GM18502 (cell line): ENCODE measurements around the gene ANAPC15.
"Not testable (repeated sequence)": the region's sequence is repeated elsewhere in the genome, so short reads cannot be mapped to it uniquely, and the experiment has no call there.

Experiments used
- ATAC-seq: cut with Tn5 transposase; IDR thresholded peaks from one replicate; pipeline ENCODE4 v1.9.1; 2021; ENCODE audit warnings: mild to moderate bottlenecking; ENCODE audit not compliant: unreplicated experiment, poor library complexity

Gene ANAPC15

GRCh38 chr11:72112143-72112977 lies at the start of gene ANAPC15:
ANAPC15 (minus strand) TSS chr11:72112695; CDS start chr11:72111276, 1,419 bp downstream.
- peak; percentile 90 for ATAC-seq

GRCh38 chr11:72160319-72160718 lies 47.8 kb upstream of the ANAPC15 start:
- no peak for ATAC-seq

GRCh38 chr11:72157131-72157530 lies 44.6 kb upstream of the ANAPC15 start:
- ATAC-seq, result no peak

- no peak for ATAC-seq
Observed at GRCh38 chr11:72155751-72156150, 43.3 kb upstream of the ANAPC15 start.

GRCh38 chr11:72154816-72155215 lies 42.3 kb upstream of the ANAPC15 start:
- no peak for ATAC-seq

- ATAC-seq, result not testable (repeated sequence)
Observed at GRCh38 chr11:72153874-72154273, 41.4 kb upstream of the ANAPC15 start.

GRCh38 chr11:72150882-72151281 lies 38.4 kb upstream of the ANAPC15 start:
- ATAC-seq, result no peak

- ATAC-seq, result no peak
Observed at GRCh38 chr11:72146625-72147024, 34.1 kb upstream of the ANAPC15 start.

GRCh38 chr11:72144807-72145565 lies 32.5 kb upstream of the ANAPC15 start:
- ATAC-seq, result no peak

- not testable (repeated sequence) for ATAC-seq
Observed at GRCh38 chr11:72142543-72142942, 30.0 kb upstream of the ANAPC15 start.

- ATAC-seq, result not testable (repeated sequence)
Observed at GRCh38 chr11:72142086-72142485, 29.6 kb upstream of the ANAPC15 start.

GRCh38 chr11:72141066-72141465 lies 28.6 kb upstream of the ANAPC15 start:
- ATAC-seq, result no peak

- ATAC-seq, result no peak
Observed at GRCh38 chr11:72140661-72141060, 28.2 kb upstream of the ANAPC15 start.

GRCh38 chr11:72139500-72139899 lies 27.0 kb upstream of the ANAPC15 start:
- ATAC-seq, result no peak

- no peak for ATAC-seq
Observed at GRCh38 chr11:72138821-72139390, 26.4 kb upstream of the ANAPC15 start.

- ATAC-seq, result no peak
Observed at GRCh38 chr11:72136684-72137262, 24.3 kb upstream of the ANAPC15 start.

- no peak for ATAC-seq
Observed at GRCh38 chr11:72135891-72136683, 23.6 kb upstream of the ANAPC15 start.

GRCh38 chr11:72135473-72135872 lies 23.0 kb upstream of the ANAPC15 start, which contains the start of gene FOLR3:
FOLR3 (plus strand) TSS chr11:72135725; CDS start chr11:72135953, 228 bp downstream.
- ATAC-seq, result not testable (repeated sequence)

- no peak for ATAC-seq
Observed at GRCh38 chr11:72132646-72133045, 20.2 kb upstream of the ANAPC15 start.

- no peak for ATAC-seq
Observed at GRCh38 chr11:72129381-72129780, 16.9 kb upstream of the ANAPC15 start.
